Kidney (tissue), 14 donors: ENCODE data around the gene AMIGO2. TPM values are rescaled to one million over a fixed set of nuclear protein-coding genes. Genes with fewer than 3 reads are reported as not detected.
"Not testable (repeated sequence)": the region's sequence is repeated elsewhere in the genome, so short reads cannot be mapped to it uniquely, and the experiment has no call there.

ENCODE experiments used
- DNase-seq, 5 donors: peaks; one replicate each; pipeline ENCODE4 v3.0.0-alpha.2; 2013 to 2020
- FAIRE-seq: peaks from 2 replicates; lab custom pipeline; 2012; peaks lifted over from hg19 to GRCh38; lab: Jason Lieb, UNC
- H3K27ac ChIP-seq, 2 donors: one replicate each; pipeline ENCODE4 v1.7.0; 2013; ENCODE audit warnings: low read depth in 2 of 2, low read length in 2 of 2, inconsistent platforms in 1 of 2
- H3K27me3 ChIP-seq: one replicate; pipeline ENCODE4 v1.7.1; 2013; ENCODE audit warnings: low read length, inconsistent platforms; ENCODE audit not compliant: control insufficient read depth, insufficient read depth
- H3K36me3 ChIP-seq, 3 donors: one replicate each; pipeline versions ENCODE4 v1.7.0 to v1.7.1; 2013; ENCODE audit warnings: low read length in 3 of 3, control low read depth in 1 of 3, inconsistent platforms in 1 of 3; ENCODE audit not compliant: insufficient read depth in 3 of 3, control insufficient read depth in 2 of 3
- H3K4me1 ChIP-seq, 3 donors: one replicate each; pipeline versions ENCODE4 v1.7.0 to v1.7.1; 2013; ENCODE audit warnings: low read length in 3 of 3, inconsistent platforms in 1 of 3, low read depth in 1 of 3; ENCODE audit not compliant: control insufficient read depth in 2 of 3, insufficient read depth in 2 of 3
- H3K4me3 ChIP-seq, 3 donors: one replicate each; pipeline versions ENCODE4 v1.7.0 to v1.8.1; 2013; ENCODE audit warnings: low read length in 3 of 3, control low read depth in 1 of 3, inconsistent platforms in 1 of 3
- H3K9ac ChIP-seq, 3 donors: one replicate each; pipeline versions ENCODE4 v1.7.0 to v1.7.1; 2013; ENCODE audit warnings: low read length in 3 of 3, control low read depth in 1 of 3, inconsistent platforms in 1 of 3
- H3K9me3 ChIP-seq, 3 donors: one replicate each; pipeline versions ENCODE4 v1.7.0 to v1.7.1; 2013; ENCODE audit warnings: low read length in 3 of 3, control low read depth in 1 of 3, inconsistent platforms in 1 of 3; ENCODE audit not compliant: control insufficient read depth in 2 of 3, insufficient read depth in 1 of 3
- CTCF ChIP-seq: IDR thresholded peaks from 3 replicates; pipeline ENCODE4 v1.5.1; 2012; ENCODE audit warnings: mild to moderate bottlenecking, moderate library complexity, borderline replicate concordance; ENCODE audit not compliant: insufficient read depth; ENCODE audit errors: extremely low read depth
- intact Hi-C: fragments of 100-400 bp; cut with DNase I; formaldehyde crosslinking; loops from one replicate; pipeline ENCODE4 v1.11.1; 2022
- polyA plus RNA-seq: library from polyadenylated mRNA; stranded (reverse); fragments of 350-450 nt; fragmentation: Illumina TruSeq; extraction: RNeasy Lipid Tissue Mini Kit (QIAGEN cat#74804); gene quantifications from one replicate; pipeline ENCODE4 v1.2.3, GENCODE V29; 2014; ENCODE audit warnings: low read depth, low replicate concordance; ENCODE audit not compliant: insufficient read depth
- total RNA-seq: library from RNA; stranded (reverse); fragmentation: NEBNext Ultra II Directional; extraction: Animal tissue kit (Norgen Biotek cat#: 25700); gene quantifications from one replicate; pipeline ENCODE4 v1.2.1, GENCODE V29; 2021
- donor health status: control.
- donor health status: control.
- donor health status: control.
- donor health status: control.
- donor health status: control.
- donor health status: DM: yes; HTN: yes; CAD: no.
- donor health status: Normal renal cell carcinoma (clear cell type).

Gene AMIGO2
- total and polyA plus RNA-seq, 2 donors from 2014 or later = 8.7 to 12.2 TPM

DNA sequence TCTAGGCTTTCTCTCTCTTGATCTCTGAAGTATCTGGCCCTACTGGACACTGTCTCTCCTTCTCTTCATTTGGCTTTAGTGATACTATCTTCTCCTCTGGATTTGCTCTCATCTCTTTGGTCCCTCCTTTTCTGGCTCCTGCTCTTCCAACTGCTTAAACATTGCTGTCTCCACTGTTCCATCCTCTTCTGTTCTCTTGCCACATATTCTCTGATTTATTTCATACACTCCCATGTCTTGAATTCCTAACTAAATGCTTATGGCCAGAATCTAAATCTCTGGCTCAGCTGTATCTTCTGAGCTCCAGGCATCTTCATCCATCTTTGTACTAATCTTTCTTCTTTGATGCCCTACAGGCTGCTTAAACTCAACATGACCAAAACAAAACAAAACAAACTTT lies 25.8 kb downstream of the AMIGO2 start:
- FAIRE-seq = no peak
- H3K9me3 ChIP-seq = peaks cover 0 to 5% (median 0%) of the 10 kb centered on the region in 3 donors
- no peak for DNase-seq
- intact Hi-C loops = no loop called here
- H3K27ac ChIP-seq = no peak overlapping the region
- TF ChIP-seq CTCF = no peak
- H3K36me3 ChIP-seq = no peaks in the 10 kb centered on the region
- no peak overlapping the region for H3K4me3 ChIP-seq
- H3K9ac ChIP-seq = no peak overlapping the region
- no peaks in the 10 kb centered on the region for H3K27me3 ChIP-seq
- no peaks in the 10 kb centered on the region for H3K4me1 ChIP-seq

DNA sequence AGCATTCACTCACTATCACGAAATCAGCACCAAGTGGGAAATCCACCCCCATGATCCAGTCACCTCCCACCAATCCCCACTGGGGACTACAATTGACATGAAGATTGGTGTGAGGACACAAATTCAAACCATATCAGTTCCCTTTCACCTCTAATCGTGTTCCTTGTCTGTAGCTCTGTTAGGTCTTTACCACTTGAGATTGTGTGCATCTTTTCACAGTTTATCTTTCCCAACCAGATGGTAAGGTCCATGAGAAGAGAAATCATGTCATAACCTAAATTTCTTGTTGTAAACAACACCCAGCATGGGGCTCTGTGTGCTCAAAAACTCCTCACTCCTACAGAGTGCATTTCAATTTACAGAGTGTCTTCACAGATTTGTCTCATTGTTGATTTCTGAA lies 27.5 kb downstream of the AMIGO2 start:
- H3K27me3 ChIP-seq = no peaks in the 10 kb centered on the region
- H3K9me3 ChIP-seq = peaks cover 0 to 5% (median 0%) of the 10 kb centered on the region in 3 donors
- TF ChIP-seq CTCF = no peak
- H3K4me3 ChIP-seq = no peak overlapping the region
- no peak overlapping the region for H3K9ac ChIP-seq
- H3K36me3 ChIP-seq = no peaks in the 10 kb centered on the region
- no peak for DNase-seq
- no peak for FAIRE-seq
- no peak overlapping the region for H3K27ac ChIP-seq
- intact Hi-C loops = no loop called here
- no peaks in the 10 kb centered on the region for H3K4me1 ChIP-seq

- H3K9me3 ChIP-seq, H3K9ac ChIP-seq, H3K4me3 ChIP-seq, DNase-seq, intact Hi-C loops, H3K36me3 ChIP-seq, H3K4me1 ChIP-seq, FAIRE-seq, H3K27me3 ChIP-seq, H3K27ac ChIP-seq: not testable (repeated sequence)
Measured at GRCh38 chr12:47051291-47051690, 28.5 kb downstream of the AMIGO2 start.

DNA sequence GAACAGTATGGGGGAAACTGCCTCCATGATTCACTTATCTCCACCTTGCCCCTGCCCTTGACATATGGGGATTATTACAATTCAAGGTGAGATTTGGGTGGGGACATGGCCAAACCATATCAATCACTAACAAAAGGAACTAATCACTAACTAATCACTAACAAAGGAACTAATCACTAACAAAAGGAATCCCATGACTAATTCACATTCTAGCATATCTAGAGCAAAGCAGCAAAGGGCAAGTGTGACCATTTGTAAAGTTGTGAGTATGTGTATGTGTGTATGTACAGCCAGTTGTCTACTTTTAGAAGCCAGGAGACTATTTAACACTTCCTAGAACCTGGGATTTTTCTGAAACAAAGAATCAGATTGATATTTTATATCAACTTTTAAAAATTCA lies 31.2 kb downstream of the AMIGO2 start:
- intact Hi-C loops = no loop called here
- DNase-seq = no peak
- H3K9me3 ChIP-seq = peaks cover 0 to 5% (median 0%) of the 10 kb centered on the region in 3 donors

More for the DNA sequence above, 31.2 kb downstream of the AMIGO2 start:
- Histone ChIP-seq H3K4me1 (no peaks in the 10 kb centered on the region), H3K4me3 (no peak overlapping the region), H3K36me3 (no peaks in the 10 kb centered on the region), H3K27me3 (no peaks in the 10 kb centered on the region), H3K9ac (no peak overlapping the region), H3K27ac (no peak overlapping the region)
- no peak for TF ChIP-seq CTCF
- FAIRE-seq = no peak
